ENCODE data around the gene TSPAN3. TPM values are rescaled to one million over a fixed set of nuclear protein-coding genes. Genes with fewer than 3 reads are reported as not detected.

The TSPAN3 gene
- total RNA-seq, 4 donors from 2014 or later = 229 to 361 (median 341) TPM

DNA sequence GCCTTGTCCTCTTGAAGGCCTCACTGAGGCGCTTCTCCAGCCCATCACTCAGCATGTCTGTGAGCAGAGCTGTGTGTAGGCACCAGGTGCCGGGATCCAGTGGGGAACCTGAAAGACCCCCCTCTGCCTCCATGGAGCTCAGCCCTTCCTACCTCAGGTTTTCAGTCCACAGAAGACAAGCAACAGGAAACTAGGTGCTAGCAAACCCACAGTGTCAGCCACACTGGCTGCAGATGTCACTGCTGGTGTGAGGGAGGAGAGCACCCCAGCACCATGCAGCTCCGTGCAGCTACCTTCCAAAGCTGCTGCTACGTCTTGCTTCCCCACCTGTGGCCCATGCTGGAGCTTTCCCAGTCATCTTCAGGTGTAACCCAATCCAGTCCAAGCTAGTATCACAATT, 58.0 kb downstream of the TSPAN3 start:
- Histone ChIP-seq H3K27ac (no peak overlapping the region), H3K4me3 (no peak overlapping the region), H3K9me3 (no peaks in the 10 kb centered on the region), H3K4me1 (no peaks in the 10 kb centered on the region), H3K27me3 (no peaks in the 10 kb centered on the region), H3K36me3 (no peaks in the 10 kb centered on the region)
- in situ Hi-C loops (cut with MboI; ENCODE audit: low sequenced_read_pairs in 4 of 4) (loop anchor here in 1 of 4 donors (10.0 kb wide), 1 partner anchor 532 kb away; no protein-coding TSS in a partner anchor), intact Hi-C loops (cut with DNase I; ENCODE audit: low total_unique reads) (no loop called here)
- TF ChIP-seq, protein P1, sequence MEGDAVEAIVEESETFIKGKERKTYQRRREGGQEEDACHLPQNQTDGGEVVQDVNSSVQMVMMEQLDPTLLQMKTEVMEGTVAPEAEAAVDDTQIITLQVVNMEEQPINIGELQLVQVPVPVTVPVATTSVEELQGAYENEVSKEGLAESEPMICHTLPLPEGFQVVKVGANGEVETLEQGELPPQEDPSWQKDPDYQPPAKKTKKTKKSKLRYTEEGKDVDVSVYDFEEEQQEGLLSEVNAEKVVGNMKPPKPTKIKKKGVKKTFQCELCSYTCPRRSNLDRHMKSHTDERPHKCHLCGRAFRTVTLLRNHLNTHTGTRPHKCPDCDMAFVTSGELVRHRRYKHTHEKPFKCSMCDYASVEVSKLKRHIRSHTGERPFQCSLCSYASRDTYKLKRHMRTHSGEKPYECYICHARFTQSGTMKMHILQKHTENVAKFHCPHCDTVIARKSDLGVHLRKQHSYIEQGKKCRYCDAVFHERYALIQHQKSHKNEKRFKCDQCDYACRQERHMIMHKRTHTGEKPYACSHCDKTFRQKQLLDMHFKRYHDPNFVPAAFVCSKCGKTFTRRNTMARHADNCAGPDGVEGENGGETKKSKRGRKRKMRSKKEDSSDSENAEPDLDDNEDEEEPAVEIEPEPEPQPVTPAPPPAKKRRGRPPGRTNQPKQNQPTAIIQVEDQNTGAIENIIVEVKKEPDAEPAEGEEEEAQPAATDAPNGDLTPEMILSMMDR (IDR thresholded peaks at IDR 0.05 in 4 of 5, conservative IDR thresholded peaks at IDR 0.05 in 1 of 5) = no peak
- no peak for TF ChIP-seq POLR2A (IDR thresholded peaks at IDR 0.05)
- ATAC-seq (no peak), DNase-seq (no peak)

DNA sequence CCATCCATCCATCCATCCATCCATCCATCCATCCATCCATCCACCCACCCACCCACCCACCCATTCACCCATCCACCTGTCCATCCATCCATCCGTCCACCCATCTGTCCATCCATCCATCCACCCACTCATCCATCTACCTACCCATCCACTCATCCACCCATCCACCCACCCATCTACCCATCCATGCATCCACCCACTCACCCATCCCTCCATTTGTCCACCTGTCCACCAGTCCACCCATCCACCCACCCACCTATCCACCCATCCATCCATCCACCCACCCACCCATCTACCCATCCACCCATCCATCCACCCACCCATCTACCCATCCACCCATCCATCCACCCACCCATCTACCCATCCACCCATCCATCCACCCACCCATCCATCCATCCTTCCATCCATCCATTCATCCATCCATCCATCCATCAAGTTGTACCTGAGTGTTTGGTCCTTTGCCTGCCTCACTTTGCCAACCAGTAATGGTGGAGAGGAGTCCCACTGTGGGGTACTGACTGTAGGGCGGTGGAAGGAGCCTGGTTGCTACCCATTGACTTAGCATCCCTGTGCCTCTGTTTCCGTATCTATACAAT, 58.7 kb downstream of the TSPAN3 start:
- in situ Hi-C loops (cut with MboI; ENCODE audit: low sequenced_read_pairs in 4 of 4) = loop anchor here in 1 of 4 donors (10.0 kb wide), 1 partner anchor 533 kb away; no protein-coding TSS in a partner anchor
- DNase-seq = no peak
- ATAC-seq = no peak
- Histone ChIP-seq H3K27ac (no peak overlapping the region), H3K9me3 (no peaks in the 10 kb centered on the region), H3K4me1 (no peaks in the 10 kb centered on the region), H3K4me3 (no peak overlapping the region), H3K36me3 (no peaks in the 10 kb centered on the region), H3K27me3 (no peaks in the 10 kb centered on the region)
- intact Hi-C loops (cut with DNase I; ENCODE audit: low total_unique reads) = no loop called here
- TF ChIP-seq, protein P1 (IDR thresholded peaks at IDR 0.05 in 4 of 5, conservative IDR thresholded peaks at IDR 0.05 in 1 of 5) = no peak
- no peak for TF ChIP-seq POLR2A (IDR thresholded peaks at IDR 0.05)

DNA sequence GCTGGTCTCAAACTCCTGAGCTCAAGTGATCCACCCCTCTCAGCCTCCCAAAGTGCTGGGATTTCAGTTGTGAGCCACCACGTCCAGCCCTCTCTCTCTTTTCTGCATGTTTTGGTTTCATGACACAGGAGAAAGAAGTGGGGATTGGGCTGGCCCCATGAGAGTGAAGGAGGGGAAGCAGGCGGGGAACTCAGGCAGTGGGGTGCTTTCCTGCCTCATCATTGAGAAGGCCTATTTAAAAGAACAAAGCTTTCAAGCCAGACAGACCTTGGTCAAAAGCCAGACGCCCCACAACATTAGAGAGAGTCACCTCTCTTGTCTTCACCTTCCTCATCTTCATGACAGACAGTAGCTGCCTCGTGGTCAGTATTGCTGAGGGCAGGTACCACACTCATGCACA, 60.1 kb downstream of the TSPAN3 start:
- H3K36me3 ChIP-seq = no peaks in the 10 kb centered on the region
- TF ChIP-seq POLR2A (IDR thresholded peaks at IDR 0.05) = no peak
- TF ChIP-seq, protein P1 (IDR thresholded peaks at IDR 0.05 in 4 of 5, conservative IDR thresholded peaks at IDR 0.05 in 1 of 5) = no peak
- ATAC-seq (no peak), DNase-seq (no peak)
- no peak overlapping the region for H3K4me3 ChIP-seq
- intact Hi-C loops (cut with DNase I; ENCODE audit: low total_unique reads) (no loop called here), in situ Hi-C loops (cut with MboI; ENCODE audit: low sequenced_read_pairs in 4 of 4) (loop anchor here in 1 of 4 donors (10.0 kb wide), 1 partner anchor 534 kb away; no protein-coding TSS in a partner anchor)
- H3K9me3 ChIP-seq = no peaks in the 10 kb centered on the region
- no peak overlapping the region for H3K27ac ChIP-seq
- no peaks in the 10 kb centered on the region for H3K27me3 ChIP-seq
- no peaks in the 10 kb centered on the region for H3K4me1 ChIP-seq

DNA sequence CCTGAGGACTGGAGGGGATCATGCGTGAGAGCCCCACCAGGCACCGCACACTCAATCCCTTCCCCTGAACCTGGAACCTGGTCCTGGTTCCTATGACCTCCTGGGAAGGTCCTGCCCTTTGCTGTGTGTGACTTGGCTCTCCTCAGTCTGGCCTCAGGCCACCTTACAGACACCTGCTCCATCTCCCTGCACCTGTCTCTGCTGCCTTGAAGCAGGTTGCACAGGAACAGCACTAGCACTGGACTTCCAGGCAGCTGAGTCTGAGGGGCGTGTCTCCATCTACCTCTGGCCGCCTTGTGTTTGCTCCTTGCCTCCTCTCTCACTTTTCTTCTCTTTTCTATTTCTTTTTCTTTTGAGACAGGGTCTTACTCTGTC, 60.6 kb downstream of the TSPAN3 start:
- no peak for TF ChIP-seq POLR2A (IDR thresholded peaks at IDR 0.05)
- TF ChIP-seq, protein P1 (IDR thresholded peaks at IDR 0.05 in 4 of 5, conservative IDR thresholded peaks at IDR 0.05 in 1 of 5) = no peak
- in situ Hi-C loops (cut with MboI; ENCODE audit: low sequenced_read_pairs in 4 of 4) = loop anchor here in 1 of 4 donors (10.0 kb wide), 1 partner anchor 535 kb away; no protein-coding TSS in a partner anchor
- intact Hi-C loops (cut with DNase I; ENCODE audit: low total_unique reads) = no loop called here
- Histone ChIP-seq H3K4me3 (no peak overlapping the region), H3K9me3 (no peaks in the 10 kb centered on the region), H3K4me1 (no peaks in the 10 kb centered on the region), H3K36me3 (no peaks in the 10 kb centered on the region), H3K27ac (no peak overlapping the region), H3K27me3 (no peaks in the 10 kb centered on the region)
- DNase-seq (no peak), ATAC-seq (no peak)

Data from gastrocnemius medialis (tissue), 4 donors.